Measurements from ENCODE around the gene XAGE5.
"Not testable (repeated sequence)": the region's sequence is repeated elsewhere in the genome, so short reads cannot be mapped to it uniquely, and the experiment has no call there.

- not testable (repeated sequence) for TF ChIP-seq CTCF (IDR thresholded peaks at IDR 0.05; ENCODE audit: low read length); EZH2 (IDR thresholded peaks at IDR 0.05; ENCODE audit: borderline replicate concordance, low read length)
Observed at GRCh38 chrX:52843619-52844018, 32.5 kb downstream of the XAGE5 start.

Measured in OCI-LY1 (cell line).